Ishikawa (cell line): Measurements from ENCODE around the gene LUC7L3.

Source experiments
- CEBPB ChIP-seq: IDR thresholded peaks from 2 replicates; pipeline ENCODE4 v1.6.1; 2012
- CREB1 ChIP-seq: IDR thresholded peaks from 2 replicates; pipeline ENCODE4 v1.6.1; 2012; ENCODE audit warnings: low read depth
- EGR1 ChIP-seq: IDR thresholded peaks from 2 replicates; pipeline ENCODE4 v1.6.1; 2012
- FOXM1 ChIP-seq: IDR thresholded peaks from 2 replicates; pipeline ENCODE4 v1.6.1; 2012; ENCODE audit warnings: low read depth, borderline replicate concordance
- MAX ChIP-seq: IDR thresholded peaks from 2 replicates; pipeline ENCODE4 v1.6.1; 2012
- NFIC ChIP-seq: IDR thresholded peaks from 2 replicates; pipeline ENCODE4 v1.6.1; 2012
- RAD21 ChIP-seq: IDR thresholded peaks from 2 replicates; pipeline ENCODE4 v1.6.1; 2012; ENCODE audit warnings: low read depth
- REST ChIP-seq: IDR thresholded peaks from 2 replicates; pipeline ENCODE4 v1.6.1; 2012; ENCODE audit warnings: low read depth, mild to moderate bottlenecking
- TAF1 ChIP-seq: IDR thresholded peaks from 2 replicates; pipeline ENCODE4 v1.6.1; 2012; ENCODE audit warnings: low read depth, mild to moderate bottlenecking
- TCF12 ChIP-seq: IDR thresholded peaks from 2 replicates; pipeline ENCODE4 v1.6.1; 2012; ENCODE audit warnings: low read depth
- TEAD4 ChIP-seq: IDR thresholded peaks from 2 replicates; pipeline ENCODE4 v1.6.1; 2012
- USF1 ChIP-seq: IDR thresholded peaks from 2 replicates; pipeline ENCODE4 v1.6.1; 2012
- YY1 ChIP-seq: IDR thresholded peaks from 2 replicates; pipeline ENCODE4 v1.6.1; 2012; ENCODE audit warnings: low read depth
- ZBTB7A ChIP-seq: IDR thresholded peaks from 2 replicates; pipeline ENCODE4 v1.6.1; 2012; ENCODE audit warnings: low read depth

The LUC7L3 gene

GRCh38 chr17:50778471-50778870 is 59.1 kb downstream of the LUC7L3 start:
- TF ChIP-seq USF1 (no peak), CREB1 (no peak), MAX (no peak), EGR1 (no peak), TAF1 (no peak)

- TF ChIP-seq REST (no peak), TEAD4 (no peak)
These were observed 59.6 kb downstream of the LUC7L3 start for GRCh38 chr17:50778988-50779387.

- TF ChIP-seq RAD21 (no peak), FOXM1 (no peak), TCF12 (no peak), NFIC (no peak), TAF1 (no peak), CEBPB (no peak), YY1 (no peak), ZBTB7A (no peak)
These were observed 60.4 kb downstream of the LUC7L3 start for GRCh38 chr17:50779747-50780353.

- TF ChIP-seq FOXM1: no peak
- no peak for TF ChIP-seq NFIC
- TF ChIP-seq TEAD4: no peak
- no peak for TF ChIP-seq USF1
- no peak for TF ChIP-seq YY1
- no peak for TF ChIP-seq REST
- TF ChIP-seq MAX: no peak
- no peak for TF ChIP-seq TAF1
- TF ChIP-seq CREB1: no peak
These were observed 61.8 kb downstream of the LUC7L3 start for GRCh38 chr17:50781167-50781566.

GRCh38 chr17:50783193-50783660 is 63.8 kb downstream of the LUC7L3 start:
- TF ChIP-seq MAX: no peak
- TF ChIP-seq RAD21: peak; percentile 98
- no peak for TF ChIP-seq CEBPB

GRCh38 chr17:50783905-50784304 is 64.5 kb downstream of the LUC7L3 start:
- no peak for TF ChIP-seq NFIC
- no peak for TF ChIP-seq RAD21
- no peak for TF ChIP-seq TEAD4
- no peak for TF ChIP-seq REST
- no peak for TF ChIP-seq FOXM1
- TF ChIP-seq ZBTB7A: no peak
- TF ChIP-seq TAF1: no peak
- no peak for TF ChIP-seq TCF12
